NT2/D1 (cell line): ENCODE data around the gene RRN3.

Experiments used
- DNase-seq: peaks from one replicate; pipeline ENCODE4 v3.0.0-alpha.2; 2011; ENCODE audit warnings: low read depth, low spot score
- H3K27me3 ChIP-seq: 2 replicates; pipeline ENCODE4 v1.6.0; 2011; ENCODE audit warnings: mild to moderate bottlenecking; ENCODE audit not compliant: insufficient read length, insufficient read depth
- H3K36me3 ChIP-seq: 2 replicates; pipeline ENCODE4 v1.6.1; 2011; ENCODE audit warnings: mild to moderate bottlenecking, low read length, mixed read lengths; ENCODE audit not compliant: insufficient read depth, insufficient read length
- H3K4me1 ChIP-seq: 2 replicates; pipeline ENCODE4 v1.5.1; 2011; ENCODE audit not compliant: insufficient read depth, insufficient read length
- H3K4me3 ChIP-seq: 2 replicates; pipeline ENCODE4 v1.5.1; 2011; ENCODE audit warnings: low read depth; ENCODE audit not compliant: insufficient read length
- H3K9ac ChIP-seq: 2 replicates; pipeline ENCODE4 v1.6.0; 2011; ENCODE audit warnings: low read depth; ENCODE audit not compliant: insufficient read length
- H3K9me3 ChIP-seq: 2 replicates; pipeline ENCODE4 v1.5.1; 2011; ENCODE audit warnings: mild to moderate bottlenecking, low read length; ENCODE audit not compliant: insufficient read depth
- SUZ12 ChIP-seq: IDR thresholded peaks from 2 replicates; pipeline ENCODE4 v1.6.1; 2011; ENCODE audit not compliant: insufficient read length, insufficient read depth; ENCODE audit errors: extremely low read depth
- YY1 ChIP-seq: IDR thresholded peaks from 2 replicates; pipeline ENCODE4 v1.6.1; 2011; ENCODE audit not compliant: insufficient read length, insufficient read depth
- ZNF274 ChIP-seq: IDR thresholded peaks from 2 replicates; pipeline ENCODE4 v1.6.1; 2011; ENCODE audit warnings: mild to moderate bottlenecking, low read depth, low read length

The RRN3 gene

GRCh38 chr16:15041271-15042004 is 52.6 kb downstream of the RRN3 start:
- TF ChIP-seq YY1 (no peak), ZNF274 (no peak), SUZ12 (no peak)
- no peaks in the 10 kb centered on the region for H3K4me1 ChIP-seq
- no peaks in the 10 kb centered on the region for H3K27me3 ChIP-seq
- no peak overlapping the region for H3K4me3 ChIP-seq
- DNase-seq = no peak
- H3K9me3 ChIP-seq = no peaks in the 10 kb centered on the region
- no peak overlapping the region for H3K9ac ChIP-seq
- peaks cover 86% of the 10 kb centered on the region for H3K36me3 ChIP-seq

GRCh38 chr16:15038689-15039088 is 55.4 kb downstream of the RRN3 start:
- Histone ChIP-seq H3K36me3 (peaks cover 92% of the 10 kb centered on the region), H3K9me3 (no peaks in the 10 kb centered on the region), H3K4me1 (no peaks in the 10 kb centered on the region), H3K4me3 (no peak overlapping the region), H3K9ac (no peak overlapping the region), H3K27me3 (no peaks in the 10 kb centered on the region)
- TF ChIP-seq SUZ12 (no peak), ZNF274 (no peak)
- DNase-seq = no peak

DNA sequence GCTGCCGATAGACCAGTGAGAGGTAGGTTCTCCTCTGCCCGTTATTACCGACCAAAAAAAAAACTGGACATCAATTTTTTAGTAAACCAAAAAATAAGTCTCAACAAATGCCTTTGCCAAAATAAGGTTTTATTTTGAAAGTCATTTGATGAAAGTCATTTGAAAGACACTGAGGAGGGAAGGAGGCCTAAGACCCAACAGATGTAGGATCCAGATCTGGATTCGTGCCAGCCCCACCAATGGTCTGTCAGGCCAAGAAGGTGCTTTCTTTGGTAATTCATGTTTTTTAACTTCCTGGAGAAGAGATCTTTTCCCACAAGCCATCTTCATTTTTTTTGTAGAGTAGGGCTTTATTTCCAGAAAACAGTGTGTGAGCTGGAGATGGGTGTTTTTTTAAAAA is 56.3 kb downstream of the RRN3 start:
- Histone ChIP-seq H3K36me3 (peaks cover 95% of the 10 kb centered on the region), H3K9me3 (no peaks in the 10 kb centered on the region), H3K4me1 (no peaks in the 10 kb centered on the region), H3K9ac (no peak overlapping the region), H3K27me3 (no peaks in the 10 kb centered on the region), H3K4me3 (no peak overlapping the region)
- DNase-seq = no peak
- TF ChIP-seq SUZ12 = no peak
- no peak for TF ChIP-seq ZNF274
- no peak for TF ChIP-seq YY1

- peaks cover 98% of the 10 kb centered on the region for H3K36me3 ChIP-seq
- no peak for DNase-seq
- no peak for TF ChIP-seq SUZ12
- no peak for TF ChIP-seq ZNF274
- TF ChIP-seq YY1 = no peak
- H3K4me1 ChIP-seq = no peaks in the 10 kb centered on the region
- no peaks in the 10 kb centered on the region for H3K9me3 ChIP-seq
- H3K27me3 ChIP-seq = no peaks in the 10 kb centered on the region
- H3K9ac ChIP-seq = no peak overlapping the region
- no peak overlapping the region for H3K4me3 ChIP-seq
Observed at GRCh38 chr16:15037003-15037402, 57.1 kb downstream of the RRN3 start.

GRCh38 chr16:15035163-15035729 is 58.8 kb downstream of the RRN3 start:
- no peaks in the 10 kb centered on the region for H3K9me3 ChIP-seq
- H3K4me3 ChIP-seq = no peak overlapping the region
- no peaks in the 10 kb centered on the region for H3K4me1 ChIP-seq
- no peak for DNase-seq
- no peak overlapping the region for H3K9ac ChIP-seq
- TF ChIP-seq SUZ12 (no peak), ZNF274 (no peak), YY1 (no peak)
- H3K36me3 ChIP-seq = peaks cover 95% of the 10 kb centered on the region
- H3K27me3 ChIP-seq = no peaks in the 10 kb centered on the region

DNA sequence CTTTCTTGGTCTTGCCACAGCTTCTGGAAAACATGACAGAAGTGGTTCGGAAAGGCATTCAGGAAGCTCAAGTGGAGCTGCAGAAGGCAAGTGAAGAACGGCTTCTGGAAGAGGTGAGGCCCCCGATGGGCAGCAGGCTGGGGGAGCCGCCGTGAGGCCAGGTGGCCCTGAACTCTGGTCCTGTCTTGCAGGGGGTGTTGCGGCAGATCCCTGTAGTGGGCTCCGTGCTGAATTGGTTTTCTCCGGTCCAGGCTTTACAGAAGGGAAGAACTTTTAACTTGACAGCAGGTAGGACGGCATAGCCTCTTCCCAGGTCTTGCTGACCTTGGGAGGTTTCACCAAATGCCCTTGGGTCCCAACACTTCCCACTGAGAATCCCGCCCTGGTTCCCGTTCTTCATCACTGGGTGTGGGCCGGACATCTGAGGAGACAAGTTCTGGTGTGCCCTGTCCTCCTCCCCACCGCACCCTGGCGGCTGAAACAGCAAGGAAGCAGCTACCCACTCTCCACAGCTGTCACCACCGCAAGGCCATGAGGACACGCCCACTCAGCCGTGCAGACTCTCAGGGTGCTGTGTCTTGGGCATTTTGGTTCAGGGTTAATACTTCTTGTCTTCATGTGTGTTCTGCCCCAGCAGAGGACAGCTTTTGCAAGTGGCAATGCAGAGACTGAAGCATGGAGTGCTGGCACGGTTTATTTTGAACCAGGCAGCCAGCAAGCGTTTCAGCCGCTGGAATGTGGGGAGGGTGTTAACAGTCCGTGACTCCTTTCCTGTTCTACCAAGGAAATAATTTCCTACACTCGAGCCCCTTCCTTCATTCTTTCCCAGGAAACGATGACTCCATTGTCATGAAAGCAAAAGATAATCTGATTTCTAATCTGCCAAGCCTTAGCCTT is 59.6 kb downstream of the RRN3 start:
- no peak overlapping the region for H3K4me3 ChIP-seq
- H3K36me3 ChIP-seq = peaks cover 87% of the 10 kb centered on the region
- H3K9me3 ChIP-seq = no peaks in the 10 kb centered on the region
- TF ChIP-seq SUZ12 (no peak), YY1 (no peak), ZNF274 (no peak)
- H3K9ac ChIP-seq = no peak overlapping the region
- H3K4me1 ChIP-seq = no peaks in the 10 kb centered on the region
- DNase-seq = no peak
- no peaks in the 10 kb centered on the region for H3K27me3 ChIP-seq

DNA sequence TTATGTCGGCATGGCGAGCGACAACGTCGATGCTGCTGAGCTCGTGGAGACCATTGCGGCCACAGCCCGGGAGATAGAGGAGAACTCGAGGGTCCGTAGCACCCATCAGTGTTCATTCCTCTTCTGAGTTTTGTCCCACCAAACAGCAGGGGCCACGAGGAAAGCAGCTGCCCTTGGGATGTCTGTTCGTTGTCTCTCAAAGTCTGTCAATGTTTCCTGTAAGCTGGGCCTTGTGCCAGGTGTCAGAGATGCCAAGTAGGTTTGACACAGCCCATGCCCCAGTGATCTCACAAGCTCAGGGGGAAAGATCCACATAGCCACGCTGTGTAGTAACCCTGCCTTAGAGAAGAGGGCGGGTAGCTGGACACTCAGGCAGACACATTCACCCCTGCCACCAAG is 60.8 kb downstream of the RRN3 start:
- H3K36me3 ChIP-seq = peaks cover 86% of the 10 kb centered on the region
- TF ChIP-seq YY1 (no peak), ZNF274 (no peak), SUZ12 (no peak)
- no peak overlapping the region for H3K4me3 ChIP-seq
- DNase-seq = no peak
- no peaks in the 10 kb centered on the region for H3K4me1 ChIP-seq
- H3K9ac ChIP-seq = no peak overlapping the region
- H3K27me3 ChIP-seq = no peaks in the 10 kb centered on the region
- H3K9me3 ChIP-seq = no peaks in the 10 kb centered on the region
